Measurements from ENCODE around the gene DDX5. TPM values are rescaled to one million over a fixed set of nuclear protein-coding genes. Genes with fewer than 3 reads are reported as not detected.
A peak's percentile ranks its signal among the peaks of the same experiment; 100 is the strongest.

DDX5 gene
- polyA plus RNA-seq, 1 of the 3 experiments (the other 2 are of a cell fraction): 1,642 TPM

DNA sequence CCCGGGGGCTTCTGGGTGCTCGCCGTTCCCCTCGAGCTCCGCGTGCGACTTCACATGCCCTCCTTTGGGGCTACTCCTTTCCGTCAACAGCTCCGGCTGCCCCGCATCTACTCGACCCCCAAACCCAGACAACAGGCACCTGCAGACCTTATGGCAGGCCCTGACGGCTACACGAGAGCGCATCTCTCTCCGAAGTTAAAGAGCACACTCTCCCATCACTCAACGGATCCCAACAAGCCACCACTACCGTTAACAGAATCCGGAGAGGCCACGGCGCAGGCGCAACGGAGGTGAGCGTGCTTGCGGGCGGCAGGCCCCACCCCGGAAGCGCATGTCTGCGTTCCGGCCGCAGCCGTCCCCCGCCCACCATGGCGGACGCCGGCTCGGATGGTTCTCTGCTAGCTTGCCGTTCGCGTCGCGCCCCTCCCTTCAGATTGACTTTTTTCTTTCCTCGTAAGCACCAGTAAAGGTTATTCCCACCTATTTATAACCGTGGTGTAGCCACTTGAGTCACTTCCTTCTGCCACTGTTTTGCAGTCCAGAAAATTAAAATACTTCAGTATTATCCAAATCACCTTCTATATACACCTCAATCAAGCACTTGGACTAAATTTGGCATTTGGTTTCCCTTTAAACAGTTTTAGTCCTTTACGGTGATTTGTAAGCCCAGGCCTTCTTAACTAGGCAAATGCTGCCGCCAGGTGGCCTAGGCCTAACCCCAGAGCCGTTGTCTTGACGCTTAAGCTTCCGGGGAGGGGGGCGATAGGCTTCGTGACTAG lies 9.1 kb downstream of the DDX5 start, which contains the start of gene POLG2 (continued):
- peak; percentile 91 for TF ChIP-seq TAF1 (IDR thresholded peaks at IDR 0.05; ENCODE audit: borderline replicate concordance, low read depth, low read length)
- TF ChIP-seq, protein P1, sequence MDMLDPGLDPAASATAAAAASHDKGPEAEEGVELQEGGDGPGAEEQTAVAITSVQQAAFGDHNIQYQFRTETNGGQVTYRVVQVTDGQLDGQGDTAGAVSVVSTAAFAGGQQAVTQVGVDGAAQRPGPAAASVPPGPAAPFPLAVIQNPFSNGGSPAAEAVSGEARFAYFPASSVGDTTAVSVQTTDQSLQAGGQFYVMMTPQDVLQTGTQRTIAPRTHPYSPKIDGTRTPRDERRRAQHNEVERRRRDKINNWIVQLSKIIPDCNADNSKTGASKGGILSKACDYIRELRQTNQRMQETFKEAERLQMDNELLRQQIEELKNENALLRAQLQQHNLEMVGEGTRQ (IDR thresholded peaks at IDR 0.05; ENCODE audit: borderline replicate concordance, low read depth, low read length): no peak
- TF ChIP-seq, protein P2, sequence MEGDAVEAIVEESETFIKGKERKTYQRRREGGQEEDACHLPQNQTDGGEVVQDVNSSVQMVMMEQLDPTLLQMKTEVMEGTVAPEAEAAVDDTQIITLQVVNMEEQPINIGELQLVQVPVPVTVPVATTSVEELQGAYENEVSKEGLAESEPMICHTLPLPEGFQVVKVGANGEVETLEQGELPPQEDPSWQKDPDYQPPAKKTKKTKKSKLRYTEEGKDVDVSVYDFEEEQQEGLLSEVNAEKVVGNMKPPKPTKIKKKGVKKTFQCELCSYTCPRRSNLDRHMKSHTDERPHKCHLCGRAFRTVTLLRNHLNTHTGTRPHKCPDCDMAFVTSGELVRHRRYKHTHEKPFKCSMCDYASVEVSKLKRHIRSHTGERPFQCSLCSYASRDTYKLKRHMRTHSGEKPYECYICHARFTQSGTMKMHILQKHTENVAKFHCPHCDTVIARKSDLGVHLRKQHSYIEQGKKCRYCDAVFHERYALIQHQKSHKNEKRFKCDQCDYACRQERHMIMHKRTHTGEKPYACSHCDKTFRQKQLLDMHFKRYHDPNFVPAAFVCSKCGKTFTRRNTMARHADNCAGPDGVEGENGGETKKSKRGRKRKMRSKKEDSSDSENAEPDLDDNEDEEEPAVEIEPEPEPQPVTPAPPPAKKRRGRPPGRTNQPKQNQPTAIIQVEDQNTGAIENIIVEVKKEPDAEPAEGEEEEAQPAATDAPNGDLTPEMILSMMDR (IDR thresholded peaks at IDR 0.05): peak; percentile 74
- TF ChIP-seq RCOR1 (IDR thresholded peaks at IDR 0.05; ENCODE audit: low read length): peak; percentile 10; the same call in 1 of the 2 replicates
- TF ChIP-seq, protein P3, sequence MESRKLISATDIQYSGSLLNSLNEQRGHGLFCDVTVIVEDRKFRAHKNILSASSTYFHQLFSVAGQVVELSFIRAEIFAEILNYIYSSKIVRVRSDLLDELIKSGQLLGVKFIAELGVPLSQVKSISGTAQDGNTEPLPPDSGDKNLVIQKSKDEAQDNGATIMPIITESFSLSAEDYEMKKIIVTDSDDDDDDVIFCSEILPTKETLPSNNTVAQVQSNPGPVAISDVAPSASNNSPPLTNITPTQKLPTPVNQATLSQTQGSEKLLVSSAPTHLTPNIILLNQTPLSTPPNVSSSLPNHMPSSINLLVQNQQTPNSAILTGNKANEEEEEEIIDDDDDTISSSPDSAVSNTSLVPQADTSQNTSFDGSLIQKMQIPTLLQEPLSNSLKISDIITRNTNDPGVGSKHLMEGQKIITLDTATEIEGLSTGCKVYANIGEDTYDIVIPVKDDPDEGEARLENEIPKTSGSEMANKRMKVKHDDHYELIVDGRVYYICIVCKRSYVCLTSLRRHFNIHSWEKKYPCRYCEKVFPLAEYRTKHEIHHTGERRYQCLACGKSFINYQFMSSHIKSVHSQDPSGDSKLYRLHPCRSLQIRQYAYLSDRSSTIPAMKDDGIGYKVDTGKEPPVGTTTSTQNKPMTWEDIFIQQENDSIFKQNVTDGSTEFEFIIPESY (IDR thresholded peaks at IDR 0.05; ENCODE audit: borderline replicate concordance, low read depth): 0 out of 2 replicates have a peak, but pooled peaks have one; percentile 14
- peak; percentile 85 for TF ChIP-seq SIN3A (IDR thresholded peaks at IDR 0.05; ENCODE audit: borderline replicate concordance, low read depth, low read length)
- peak; percentile 13; the same call in 1 of the 2 replicates for TF ChIP-seq MEF2A (IDR thresholded peaks at IDR 0.05; ENCODE audit: borderline replicate concordance, low read depth)
- TF ChIP-seq EP300 (IDR thresholded peaks at IDR 0.05; ENCODE audit: borderline replicate concordance in 1 of 2, low read depth in 1 of 2, low read length in 1 of 2): no peak
- TF ChIP-seq RFX5 (IDR thresholded peaks at IDR 0.05; ENCODE audit: low read length): no peak
- TF ChIP-seq NRF1 (IDR thresholded peaks at IDR 0.05; ENCODE audit: low read depth, low read length): peak; percentile 96
- TF ChIP-seq, protein P4, sequence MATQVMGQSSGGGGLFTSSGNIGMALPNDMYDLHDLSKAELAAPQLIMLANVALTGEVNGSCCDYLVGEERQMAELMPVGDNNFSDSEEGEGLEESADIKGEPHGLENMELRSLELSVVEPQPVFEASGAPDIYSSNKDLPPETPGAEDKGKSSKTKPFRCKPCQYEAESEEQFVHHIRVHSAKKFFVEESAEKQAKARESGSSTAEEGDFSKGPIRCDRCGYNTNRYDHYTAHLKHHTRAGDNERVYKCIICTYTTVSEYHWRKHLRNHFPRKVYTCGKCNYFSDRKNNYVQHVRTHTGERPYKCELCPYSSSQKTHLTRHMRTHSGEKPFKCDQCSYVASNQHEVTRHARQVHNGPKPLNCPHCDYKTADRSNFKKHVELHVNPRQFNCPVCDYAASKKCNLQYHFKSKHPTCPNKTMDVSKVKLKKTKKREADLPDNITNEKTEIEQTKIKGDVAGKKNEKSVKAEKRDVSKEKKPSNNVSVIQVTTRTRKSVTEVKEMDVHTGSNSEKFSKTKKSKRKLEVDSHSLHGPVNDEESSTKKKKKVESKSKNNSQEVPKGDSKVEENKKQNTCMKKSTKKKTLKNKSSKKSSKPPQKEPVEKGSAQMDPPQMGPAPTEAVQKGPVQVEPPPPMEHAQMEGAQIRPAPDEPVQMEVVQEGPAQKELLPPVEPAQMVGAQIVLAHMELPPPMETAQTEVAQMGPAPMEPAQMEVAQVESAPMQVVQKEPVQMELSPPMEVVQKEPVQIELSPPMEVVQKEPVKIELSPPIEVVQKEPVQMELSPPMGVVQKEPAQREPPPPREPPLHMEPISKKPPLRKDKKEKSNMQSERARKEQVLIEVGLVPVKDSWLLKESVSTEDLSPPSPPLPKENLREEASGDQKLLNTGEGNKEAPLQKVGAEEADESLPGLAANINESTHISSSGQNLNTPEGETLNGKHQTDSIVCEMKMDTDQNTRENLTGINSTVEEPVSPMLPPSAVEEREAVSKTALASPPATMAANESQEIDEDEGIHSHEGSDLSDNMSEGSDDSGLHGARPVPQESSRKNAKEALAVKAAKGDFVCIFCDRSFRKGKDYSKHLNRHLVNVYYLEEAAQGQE (IDR thresholded peaks at IDR 0.05; ENCODE audit: low read depth, low read length): peak; percentile 48; the same call in 1 of the 2 replicates
- TF ChIP-seq, protein P5, sequence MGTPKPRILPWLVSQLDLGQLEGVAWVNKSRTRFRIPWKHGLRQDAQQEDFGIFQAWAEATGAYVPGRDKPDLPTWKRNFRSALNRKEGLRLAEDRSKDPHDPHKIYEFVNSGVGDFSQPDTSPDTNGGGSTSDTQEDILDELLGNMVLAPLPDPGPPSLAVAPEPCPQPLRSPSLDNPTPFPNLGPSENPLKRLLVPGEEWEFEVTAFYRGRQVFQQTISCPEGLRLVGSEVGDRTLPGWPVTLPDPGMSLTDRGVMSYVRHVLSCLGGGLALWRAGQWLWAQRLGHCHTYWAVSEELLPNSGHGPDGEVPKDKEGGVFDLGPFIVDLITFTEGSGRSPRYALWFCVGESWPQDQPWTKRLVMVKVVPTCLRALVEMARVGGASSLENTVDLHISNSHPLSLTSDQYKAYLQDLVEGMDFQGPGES (IDR thresholded peaks at IDR 0.05; ENCODE audit: low read depth, low read length): no peak
- no peak for TF ChIP-seq FOXM1 (IDR thresholded peaks at IDR 0.05; ENCODE audit: low read depth)
- peak; percentile 79; the same call in 1 of the 2 replicates for TF ChIP-seq ELF1 (IDR thresholded peaks at IDR 0.05)
- peak; percentile 98 for TF ChIP-seq POLR2AphosphoS5 (IDR thresholded peaks at IDR 0.05; ENCODE audit: low read depth, low read length)
- TF ChIP-seq NFIC (IDR thresholded peaks at IDR 0.05; ENCODE audit: borderline replicate concordance): no peak; the same call in 1 of the 2 replicates
- peak; percentile 98 for TF ChIP-seq MXI1 (IDR thresholded peaks at IDR 0.05; ENCODE audit: low read depth, low read length)
